Subcutaneous abdominal adipose tissue (tissue), 5 donors: Measurements from ENCODE around the gene COMMD1.

Experiments
- H3K27ac ChIP-seq: one replicate; pipeline ENCODE4 v1.7.0; 2013; ENCODE audit warnings: low read depth, mild to moderate bottlenecking, inconsistent platforms, low read length, moderate library complexity
- H3K27me3 ChIP-seq, 5 donors: one replicate each; pipeline ENCODE4 v1.7.0; 2013; ENCODE audit warnings: low read length in 5 of 5, inconsistent platforms in 1 of 5; ENCODE audit not compliant: control insufficient read depth in 5 of 5, insufficient read depth in 4 of 5
- H3K36me3 ChIP-seq, 5 donors: one replicate each; pipeline ENCODE4 v1.7.0; 2013; ENCODE audit warnings: low read length in 5 of 5; ENCODE audit not compliant: control insufficient read depth in 5 of 5, insufficient read depth in 5 of 5
- H3K4me1 ChIP-seq, 5 donors: one replicate each; pipeline ENCODE4 v1.7.0; 2013; ENCODE audit warnings: low read length in 5 of 5, mild to moderate bottlenecking in 3 of 5, moderate library complexity in 1 of 5; ENCODE audit not compliant: control insufficient read depth in 5 of 5, insufficient read depth in 5 of 5
- H3K4me3 ChIP-seq, 5 donors: one replicate each; pipeline ENCODE4 v1.7.0; 2013; ENCODE audit warnings: low read length in 5 of 5, low read depth in 1 of 5
- H3K9ac ChIP-seq, 5 donors: one replicate each; pipeline ENCODE4 v1.7.0; 2013; ENCODE audit warnings: low read length in 5 of 5, mild to moderate bottlenecking in 4 of 5, moderate library complexity in 3 of 5
- H3K9me3 ChIP-seq, 5 donors: one replicate each; pipeline ENCODE4 v1.7.0; 2013; ENCODE audit warnings: low read length in 5 of 5; ENCODE audit not compliant: control insufficient read depth in 5 of 5
- donor health status: healthy.
- donor health status: healthy.
- donor health status: healthy.
- donor health status: healthy.
- donor health status: healthy.

Gene COMMD1

GRCh38 chr2:61920548-61920947 lies 15.1 kb downstream of the COMMD1 start:
- Histone ChIP-seq H3K27me3 (no peaks in the 10 kb centered on the region), H3K9ac (no peak overlapping the region), H3K4me3 (no peak overlapping the region), H3K4me1 (peaks cover 0 to 6% (median 3%) of the 10 kb centered on the region in 5 donors), H3K27ac (no peak overlapping the region), H3K9me3 (no peaks in the 10 kb centered on the region), H3K36me3 (peaks cover 0 to 7% (median 3%) of the 10 kb centered on the region in 5 donors)

- Histone ChIP-seq H3K9ac (no peak overlapping the region), H3K27ac (no peak overlapping the region), H3K4me3 (no peak overlapping the region), H3K36me3 (peaks cover 0 to 10% (median 3%) of the 10 kb centered on the region in 5 donors), H3K4me1 (peaks cover 0 to 6% (median 3%) of the 10 kb centered on the region in 5 donors), H3K27me3 (no peaks in the 10 kb centered on the region), H3K9me3 (no peaks in the 10 kb centered on the region)
Observed at GRCh38 chr2:61922714-61923113, 17.2 kb downstream of the COMMD1 start.

- H3K4me3 ChIP-seq, result no peak overlapping the region
- no peaks in the 10 kb centered on the region for H3K9me3 ChIP-seq
- H3K9ac ChIP-seq, result no peak overlapping the region
- H3K27me3 ChIP-seq, result no peaks in the 10 kb centered on the region
- no peaks in the 10 kb centered on the region for H3K4me1 ChIP-seq
- peaks cover 0 to 3% (median under 1%) of the 10 kb centered on the region in 5 donors for H3K36me3 ChIP-seq
- no peak overlapping the region for H3K27ac ChIP-seq
Observed at GRCh38 chr2:61924895-61925663, 19.6 kb downstream of the COMMD1 start.

DNA sequence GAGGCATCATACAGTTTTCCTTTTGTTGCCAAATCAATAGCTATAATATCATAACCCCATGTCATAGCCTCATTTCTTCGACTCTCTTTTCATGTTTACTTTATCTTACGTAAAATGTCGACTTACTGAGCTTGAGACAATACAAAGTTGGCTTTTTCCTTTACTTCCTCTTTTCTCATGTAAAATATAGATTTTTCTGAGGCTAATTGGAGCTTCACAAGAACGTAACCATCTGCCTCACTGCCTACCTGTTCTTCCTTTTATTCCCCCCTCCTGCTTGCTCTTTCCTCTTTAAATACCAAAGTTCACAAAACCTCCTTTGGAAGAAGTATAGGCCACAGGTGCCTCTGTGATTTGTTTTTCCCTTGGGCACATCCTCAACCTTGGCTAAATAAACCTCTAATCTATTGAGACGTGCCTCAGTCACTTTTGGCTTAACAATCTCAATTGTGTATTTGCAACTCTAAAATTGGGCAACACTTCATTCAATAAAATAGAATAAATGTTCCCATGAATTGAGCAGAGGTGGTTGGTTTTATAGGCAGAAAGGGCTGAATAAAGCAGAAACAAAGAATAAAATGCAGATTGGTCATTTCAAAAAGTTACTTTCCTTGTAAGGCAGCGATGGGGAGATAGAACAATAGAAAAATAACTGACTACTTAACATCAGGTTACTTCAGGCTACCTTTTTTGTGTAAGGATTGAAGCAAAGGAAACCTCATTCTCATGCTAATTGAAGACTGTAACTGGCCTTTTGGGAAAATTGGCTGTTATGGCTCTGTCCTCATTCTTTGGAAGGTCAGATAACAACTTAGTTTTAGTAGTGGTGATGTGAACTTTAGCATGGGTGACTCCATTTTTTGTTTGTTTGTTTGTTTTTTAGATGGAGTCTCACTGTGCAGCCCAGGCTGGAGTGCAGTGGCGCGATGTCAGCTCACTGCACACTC lies 21.3 kb downstream of the COMMD1 start:
- Histone ChIP-seq H3K9ac (no peak overlapping the region), H3K4me3 (no peak overlapping the region), H3K27me3 (no peaks in the 10 kb centered on the region), H3K4me1 (no peaks in the 10 kb centered on the region), H3K27ac (no peak overlapping the region), H3K36me3 (peaks cover 0 to 3% (median 0%) of the 10 kb centered on the region in 5 donors), H3K9me3 (no peaks in the 10 kb centered on the region)

GRCh38 chr2:61928826-61929461 lies 23.5 kb downstream of the COMMD1 start:
- Histone ChIP-seq H3K9ac (no peak overlapping the region), H3K4me3 (no peak overlapping the region), H3K27ac (no peak overlapping the region), H3K36me3 (peaks cover 0 to 7% (median 0%) of the 10 kb centered on the region in 5 donors), H3K4me1 (no peaks in the 10 kb centered on the region), H3K9me3 (peaks cover 0 to 9% (median 7%) of the 10 kb centered on the region in 5 donors), H3K27me3 (no peaks in the 10 kb centered on the region)

DNA sequence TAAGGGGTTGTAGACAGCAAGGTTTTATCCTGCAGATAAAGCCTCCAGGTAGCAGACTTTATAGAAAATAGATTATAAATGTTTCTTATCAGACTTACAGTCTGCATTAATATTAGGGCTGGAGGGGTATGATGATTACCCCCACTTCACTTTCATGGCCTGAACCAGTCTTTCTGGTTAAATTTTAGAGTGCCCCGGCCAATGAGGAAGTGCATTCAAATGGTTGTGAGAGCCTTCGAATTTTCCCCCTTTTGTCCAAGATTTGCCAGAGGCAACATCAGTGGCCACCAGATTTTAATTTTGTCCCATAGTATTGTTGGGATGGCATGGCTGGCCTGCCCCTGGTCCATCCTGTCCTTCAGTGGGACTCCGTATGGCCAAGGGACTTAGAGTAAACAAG lies 31.6 kb downstream of the COMMD1 start:
- H3K27me3 ChIP-seq, result no peaks in the 10 kb centered on the region
- no peak overlapping the region for H3K4me3 ChIP-seq
- H3K9ac ChIP-seq, result no peak overlapping the region
- H3K4me1 ChIP-seq, result peaks cover 0 to 11% (median 6%) of the 10 kb centered on the region in 5 donors
- no peak overlapping the region for H3K27ac ChIP-seq
- H3K36me3 ChIP-seq, result peaks cover 0 to 9% (median 0%) of the 10 kb centered on the region in 5 donors
- peaks cover 0 to 9% (median 7%) of the 10 kb centered on the region in 5 donors for H3K9me3 ChIP-seq

- Histone ChIP-seq H3K4me1 (peaks cover 0 to 11% (median 6%) of the 10 kb centered on the region in 5 donors), H3K9ac (no peak overlapping the region), H3K27ac (no peak overlapping the region), H3K9me3 (peaks cover 0 to 4% (median 3%) of the 10 kb centered on the region in 5 donors), H3K4me3 (no peak overlapping the region), H3K36me3 (peaks cover 0 to 4% (median 0%) of the 10 kb centered on the region in 5 donors), H3K27me3 (no peaks in the 10 kb centered on the region)
Observed at GRCh38 chr2:61937886-61938285, 32.4 kb downstream of the COMMD1 start.

GRCh38 chr2:61938511-61938910 lies 33.0 kb downstream of the COMMD1 start:
- peaks cover 0 to 11% (median 6%) of the 10 kb centered on the region in 5 donors for H3K4me1 ChIP-seq
- no peak overlapping the region for H3K9ac ChIP-seq
- no peaks in the 10 kb centered on the region for H3K27me3 ChIP-seq
- peaks cover 0 to 4% (median 0%) of the 10 kb centered on the region in 5 donors for H3K36me3 ChIP-seq
- no peak overlapping the region for H3K4me3 ChIP-seq
- no peaks in the 10 kb centered on the region for H3K9me3 ChIP-seq
- H3K27ac ChIP-seq, result no peak overlapping the region

DNA sequence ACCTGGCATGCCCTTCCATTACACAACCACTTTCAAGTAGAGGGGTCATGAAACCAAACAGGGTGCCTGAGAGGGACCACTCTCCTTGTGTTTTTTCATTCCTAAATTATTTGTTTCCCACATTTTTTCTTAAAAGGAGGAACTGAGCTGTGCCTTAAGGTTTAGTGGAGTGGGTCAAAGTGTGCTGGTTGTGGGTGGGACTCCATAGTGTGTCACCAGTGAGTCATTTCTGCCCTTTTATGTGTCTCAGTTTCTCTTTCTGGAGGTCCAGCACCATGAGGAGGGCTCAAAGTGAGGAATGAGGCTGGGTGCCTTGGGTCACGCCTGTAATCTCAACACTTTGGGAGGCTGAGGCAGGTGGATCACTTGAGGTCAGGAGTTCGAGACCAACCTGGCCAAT lies 37.8 kb downstream of the COMMD1 start:
- H3K27ac ChIP-seq, result no peak overlapping the region
- no peaks in the 10 kb centered on the region for H3K27me3 ChIP-seq
- H3K9me3 ChIP-seq, result no peaks in the 10 kb centered on the region

More for the DNA sequence above, 37.8 kb downstream of the COMMD1 start:
- Histone ChIP-seq H3K9ac (no peak overlapping the region), H3K4me1 (peaks cover 0 to 8% (median 4%) of the 10 kb centered on the region in 5 donors), H3K4me3 (no peak overlapping the region), H3K36me3 (no peaks in the 10 kb centered on the region)
